Tibial artery (tissue), 4 donors: ENCODE data around the gene STAT5B.
"Not testable (repeated sequence)": the region's sequence is repeated elsewhere in the genome, so short reads cannot be mapped to it uniquely, and the experiment has no call there.

Source experiments
- DNase-seq, 2 donors: peaks; one replicate each; pipeline ENCODE4 v3.0.0-alpha.2; 2019
- H3K27ac ChIP-seq, 2 donors: fragments of 200-600 bp; sonication (generic) in 1 of 2; 1 replicate in 1 of 2; 2 replicates in 1 of 2; pipeline ENCODE4 v1.5.1; 2018 to 2019; ENCODE audit warnings: mild to moderate bottlenecking in 1 of 2
- H3K27me3 ChIP-seq, 2 donors: fragments of 200-600 bp; sonication (generic) in 1 of 2; one replicate each; pipeline versions ENCODE4 v1.5.1 to v1.6.0; 2016 to 2019
- H3K36me3 ChIP-seq, 3 donors: fragments of 200-600 bp; sonication (generic) in 2 of 3; one replicate each; pipeline ENCODE4 v1.5.1; 2016 to 2019; ENCODE audit warnings: mild to moderate bottlenecking in 2 of 3
- H3K4me1 ChIP-seq, 4 donors: fragments of 200-600 bp; sonication (generic) in 2 of 4; 1 replicate in 3 of 4; 2 replicates in 1 of 4; pipeline ENCODE4 v1.5.1; 2016 to 2019
- H3K4me3 ChIP-seq, 2 donors: fragments of 200-600 bp; sonication (generic) in 1 of 2; 1 replicate in 1 of 2; 2 replicates in 1 of 2; pipeline ENCODE4 v1.5.1; 2018 to 2019; ENCODE audit warnings: mild to moderate bottlenecking in 2 of 2
- H3K9me3 ChIP-seq, 3 donors: fragments of 200-600 bp; sonication (generic) in 1 of 3; one replicate each; pipeline ENCODE4 v1.5.1; 2016 to 2019
- CTCF ChIP-seq, 2 experiments: fragments of 200-600 bp in 1 of 2; fragments of 450-650 bp in 1 of 2; IDR thresholded peaks; one replicate each; pipeline ENCODE4 v1.5.1; 2017 to 2019; ENCODE audit warnings: antibody characterized with exemption in 2 of 2, mild to moderate bottlenecking in 1 of 2, moderate library complexity in 1 of 2
- intact Hi-C: fragments of 100-400 bp; cut with DNase I; formaldehyde crosslinking; loops from one replicate; pipeline ENCODE4 v1.15.0; 2023; ENCODE audit warnings: low total_unique reads

STAT5B gene

GRCh38 chr17:42270596-42270995 is 5.6 kb downstream of the STAT5B start:
- Histone ChIP-seq H3K36me3 (no peaks in the 10 kb centered on the region), H3K27ac (no peak overlapping the region), H3K4me1 (peaks cover 0 to 35% (median 6%) of the 10 kb centered on the region in 4 donors), H3K27me3 (no peaks in the 10 kb centered on the region), H3K4me3 (no peak overlapping the region), H3K9me3 (no peaks in the 10 kb centered on the region)
- no peak for DNase-seq
- TF ChIP-seq CTCF (IDR thresholded peaks at IDR 0.05), result no peak
- intact Hi-C loops, result no loop called here

GRCh38 chr17:42270170-42270535 is 6.0 kb downstream of the STAT5B start:
- DNase-seq, result no peak
- Histone ChIP-seq H3K27me3 (no peaks in the 10 kb centered on the region), H3K9me3 (no peaks in the 10 kb centered on the region), H3K27ac (no peak overlapping the region), H3K4me1 (peaks cover 0 to 35% (median 6%) of the 10 kb centered on the region in 4 donors), H3K36me3 (no peaks in the 10 kb centered on the region), H3K4me3 (no peak overlapping the region)
- TF ChIP-seq CTCF (IDR thresholded peaks at IDR 0.05), result no peak
- intact Hi-C loops, result no loop called here

- H3K4me3 ChIP-seq, result no peak overlapping the region
- no peak overlapping the region for H3K27ac ChIP-seq
- no peaks in the 10 kb centered on the region for H3K27me3 ChIP-seq
- intact Hi-C loops, result no loop called here
- peaks cover 0 to 16% (median 2%) of the 10 kb centered on the region in 4 donors for H3K4me1 ChIP-seq
- no peak for TF ChIP-seq CTCF (IDR thresholded peaks at IDR 0.05)
- H3K36me3 ChIP-seq, result no peaks in the 10 kb centered on the region
- no peak for DNase-seq
- H3K9me3 ChIP-seq, result no peaks in the 10 kb centered on the region
These were observed 8.0 kb downstream of the STAT5B start for GRCh38 chr17:42268236-42268635.

GRCh38 chr17:42266918-42267766 is 9.0 kb downstream of the STAT5B start:
- no peak for DNase-seq
- H3K4me1 ChIP-seq, result peaks cover 0 to 11% (median under 1%) of the 10 kb centered on the region in 4 donors
- no peaks in the 10 kb centered on the region for H3K9me3 ChIP-seq
- no peak overlapping the region for H3K4me3 ChIP-seq
- TF ChIP-seq CTCF (IDR thresholded peaks at IDR 0.05), result no peak
- intact Hi-C loops, result no loop called here
- H3K27ac ChIP-seq, result no peak overlapping the region
- no peaks in the 10 kb centered on the region for H3K27me3 ChIP-seq
- H3K36me3 ChIP-seq, result no peaks in the 10 kb centered on the region

GRCh38 chr17:42266462-42266861 is 9.7 kb downstream of the STAT5B start:
- Histone ChIP-seq H3K9me3 (no peaks in the 10 kb centered on the region), H3K4me3 (no peak overlapping the region), H3K27ac (no peak overlapping the region), H3K4me1 (peaks cover 0 to 11% (median 0%) of the 10 kb centered on the region in 4 donors), H3K27me3 (no peaks in the 10 kb centered on the region), H3K36me3 (no peaks in the 10 kb centered on the region)
- TF ChIP-seq CTCF (IDR thresholded peaks at IDR 0.05), result no peak
- intact Hi-C loops, result no loop called here
- DNase-seq, result no peak

- DNase-seq, intact Hi-C loops, H3K9me3 ChIP-seq: not testable (repeated sequence)
These were observed 11.8 kb downstream of the STAT5B start for GRCh38 chr17:42264366-42264765.

More at GRCh38 chr17:42264366-42264765, 11.8 kb downstream of the STAT5B start:
- H3K27me3 ChIP-seq, H3K4me1 ChIP-seq, H3K36me3 ChIP-seq, H3K4me3 ChIP-seq, H3K27ac ChIP-seq: not testable (repeated sequence)
